ENCODE measurements around the gene RBFOX2. TPM values are rescaled to one million over a fixed set of nuclear protein-coding genes. Genes with fewer than 3 reads are reported as not detected.

RBFOX2 gene
- total and polyA plus RNA-seq, 2 donors from 2014 or later: 17.2 to 68.6 TPM

- H3K4me1 ChIP-seq (ENCODE audit: control insufficient read depth in 2 of 3, insufficient read depth in 2 of 3, low read depth in 1 of 3, low read length in 3 of 3): no peaks in the 10 kb centered on the region
- no peak overlapping the region for H3K4me3 ChIP-seq (ENCODE audit: low read length in 3 of 3)
- no peak for TF ChIP-seq CTCF (IDR thresholded peaks at IDR 0.05; ENCODE audit: borderline replicate concordance, extremely low read depth, insufficient read depth)
- H3K36me3 ChIP-seq (ENCODE audit: control insufficient read depth in 2 of 3, insufficient read depth in 3 of 3, low read length in 3 of 3): peaks cover 0 to 20% (median 4%) of the 10 kb centered on the region in 3 donors
- intact Hi-C loops (cut with DNase I): no loop called here
- no peak overlapping the region for H3K9ac ChIP-seq (ENCODE audit: low read length in 3 of 3)
- no peaks in the 10 kb centered on the region for H3K27me3 ChIP-seq (ENCODE audit: control insufficient read depth, insufficient read depth, low read length)
- no peak overlapping the region for H3K27ac ChIP-seq (ENCODE audit: low read depth in 2 of 2, low read length in 2 of 2)
- FAIRE-seq (no peak), DNase-seq (peak in 1 of 5 donors; percentile 25)
- no peaks in the 10 kb centered on the region for H3K9me3 ChIP-seq (ENCODE audit: control insufficient read depth in 2 of 3, insufficient read depth in 1 of 3, low read length in 3 of 3)
These were observed 286.1 kb downstream of the RBFOX2 start for GRCh38 chr22:35742342-35743100.

- Histone ChIP-seq H3K9ac (ENCODE audit: low read length in 3 of 3) (no peak overlapping the region), H3K27ac (ENCODE audit: low read depth in 2 of 2, low read length in 2 of 2) (no peak overlapping the region), H3K4me1 (ENCODE audit: control insufficient read depth in 2 of 3, insufficient read depth in 2 of 3, low read depth in 1 of 3, low read length in 3 of 3) (no peaks in the 10 kb centered on the region), H3K27me3 (ENCODE audit: control insufficient read depth, insufficient read depth, low read length) (no peaks in the 10 kb centered on the region), H3K4me3 (ENCODE audit: low read length in 3 of 3) (no peak overlapping the region), H3K9me3 (ENCODE audit: control insufficient read depth in 2 of 3, insufficient read depth in 1 of 3, low read length in 3 of 3) (no peaks in the 10 kb centered on the region), H3K36me3 (ENCODE audit: control insufficient read depth in 2 of 3, insufficient read depth in 3 of 3, low read length in 3 of 3) (peaks cover 0 to 14% (median 0%) of the 10 kb centered on the region in 3 donors)
- TF ChIP-seq CTCF (IDR thresholded peaks at IDR 0.05; ENCODE audit: borderline replicate concordance, extremely low read depth, insufficient read depth): no peak
- FAIRE-seq (no peak), DNase-seq (no peak)
- intact Hi-C loops (cut with DNase I): no loop called here
These were observed 288.0 kb downstream of the RBFOX2 start for GRCh38 chr22:35740616-35741015.

- FAIRE-seq (no peak), DNase-seq (no peak)
- H3K9me3 ChIP-seq (ENCODE audit: control insufficient read depth in 2 of 3, insufficient read depth in 1 of 3, low read length in 3 of 3): no peaks in the 10 kb centered on the region
- H3K27ac ChIP-seq (ENCODE audit: low read depth in 2 of 2, low read length in 2 of 2): no peak overlapping the region
- H3K4me3 ChIP-seq (ENCODE audit: low read length in 3 of 3): no peak overlapping the region
- no peak for TF ChIP-seq CTCF (IDR thresholded peaks at IDR 0.05; ENCODE audit: borderline replicate concordance, extremely low read depth, insufficient read depth)
- no peaks in the 10 kb centered on the region for H3K27me3 ChIP-seq (ENCODE audit: control insufficient read depth, insufficient read depth, low read length)
- H3K36me3 ChIP-seq (ENCODE audit: control insufficient read depth in 2 of 3, insufficient read depth in 3 of 3, low read length in 3 of 3): peaks cover 0 to 11% (median 0%) of the 10 kb centered on the region in 3 donors
- no peaks in the 10 kb centered on the region for H3K4me1 ChIP-seq (ENCODE audit: control insufficient read depth in 2 of 3, insufficient read depth in 2 of 3, low read depth in 1 of 3, low read length in 3 of 3)
- intact Hi-C loops (cut with DNase I): no loop called here
- no peak overlapping the region for H3K9ac ChIP-seq (ENCODE audit: low read length in 3 of 3)
These were observed 288.7 kb downstream of the RBFOX2 start for GRCh38 chr22:35739931-35740380.
